GM18526 (cell line): ENCODE results near the gene NPC2.

Experiments used
- POLR2A ChIP-seq: IDR thresholded peaks from 3 replicates; pipeline ENCODE4 v1.6.1; 2011; ENCODE audit not compliant: insufficient read length; ENCODE audit errors: extremely low read depth

Gene NPC2

GRCh38 chr14:74465335-74465734, 27.8 kb downstream of the NPC2 start:
- no peak for TF ChIP-seq POLR2A

DNA sequence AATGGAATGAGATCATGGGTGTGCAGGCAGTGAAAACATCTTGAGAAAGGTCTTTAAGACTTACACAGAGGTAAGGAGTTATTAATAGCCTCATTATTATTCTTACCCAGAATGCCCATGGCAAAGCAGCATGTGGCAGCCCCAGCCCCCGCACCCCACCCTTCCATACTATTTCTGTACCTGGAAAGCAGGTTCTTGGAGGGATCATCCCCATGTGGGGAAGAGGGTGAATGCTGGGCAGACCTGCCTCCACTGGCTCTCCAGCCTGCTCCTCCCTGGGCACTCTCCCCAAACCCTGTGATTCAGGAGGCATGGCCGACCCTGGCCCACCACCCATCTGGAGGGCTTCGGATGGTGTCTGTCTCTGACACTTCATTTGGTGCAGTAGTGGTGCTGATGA, 28.3 kb downstream of the NPC2 start:
- TF ChIP-seq POLR2A = no peak

GRCh38 chr14:74463697-74464096, 29.4 kb downstream of the NPC2 start:
- TF ChIP-seq POLR2A = no peak

DNA sequence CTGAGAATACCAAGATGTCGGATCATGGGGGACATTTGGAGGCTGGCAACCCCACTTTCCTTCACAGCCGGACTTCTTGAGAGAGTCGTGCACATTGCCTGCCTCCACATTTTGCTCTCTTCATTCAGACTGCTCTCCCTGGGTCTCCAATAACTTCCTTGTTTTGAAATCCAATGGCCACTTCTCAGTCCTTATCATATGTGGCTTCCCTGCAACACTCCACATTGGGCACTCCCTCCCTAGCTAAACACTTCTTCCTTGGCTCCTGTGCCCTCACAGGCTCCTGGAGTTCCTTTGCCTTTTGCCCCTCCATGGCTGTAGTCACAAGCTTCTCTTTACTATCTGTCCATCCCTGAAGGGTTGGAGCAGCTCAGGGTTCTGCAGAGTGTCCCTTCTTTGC, 30.1 kb downstream of the NPC2 start:
- TF ChIP-seq POLR2A = no peak

GRCh38 chr14:74459976-74460375, 33.1 kb downstream of the NPC2 start:
- TF ChIP-seq POLR2A = no peak

DNA sequence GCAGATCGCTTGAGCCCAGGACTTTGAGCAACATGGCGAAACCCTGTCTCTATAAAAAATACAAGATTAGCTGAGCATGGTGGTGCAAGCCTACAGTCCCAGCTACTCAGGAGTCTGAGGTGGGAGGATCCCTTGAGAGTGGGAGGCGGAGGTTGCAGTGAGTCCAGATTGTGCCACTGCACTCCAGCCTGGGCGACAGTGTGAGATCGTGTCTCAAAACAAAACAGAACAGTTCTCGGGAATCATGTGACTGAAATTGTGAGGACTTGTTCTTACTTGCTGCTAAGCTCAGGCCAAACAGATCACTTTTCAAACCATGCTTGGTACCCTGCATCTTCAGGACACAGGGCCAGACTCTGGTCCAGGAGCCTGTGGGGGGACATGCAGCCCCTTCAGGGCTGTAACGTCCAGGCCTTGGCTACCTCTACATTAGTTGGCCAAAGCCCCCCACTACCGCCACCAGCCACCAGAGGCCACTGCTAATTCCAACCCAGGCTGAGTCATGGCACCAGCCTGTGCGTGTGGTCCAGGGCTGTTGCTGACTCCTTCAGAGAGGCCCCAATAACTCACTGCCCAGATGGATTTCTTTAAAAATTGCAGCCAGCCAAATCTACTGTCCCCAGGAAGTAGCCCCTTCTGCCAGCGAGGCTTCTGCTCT, 33.7 kb downstream of the NPC2 start:
- no peak for TF ChIP-seq POLR2A

GRCh38 chr14:74457565-74457895, 35.6 kb downstream of the NPC2 start:
- TF ChIP-seq POLR2A = no peak

- TF ChIP-seq POLR2A = no peak
Observed at GRCh38 chr14:74456684-74457564, 36.2 kb downstream of the NPC2 start.

- no peak for TF ChIP-seq POLR2A
Observed at GRCh38 chr14:74444866-74445265, 48.2 kb downstream of the NPC2 start.

GRCh38 chr14:74442757-74443156, 50.3 kb downstream of the NPC2 start:
- TF ChIP-seq POLR2A = no peak

GRCh38 chr14:74441113-74441512, 52.0 kb downstream of the NPC2 start:
- TF ChIP-seq POLR2A = no peak

DNA sequence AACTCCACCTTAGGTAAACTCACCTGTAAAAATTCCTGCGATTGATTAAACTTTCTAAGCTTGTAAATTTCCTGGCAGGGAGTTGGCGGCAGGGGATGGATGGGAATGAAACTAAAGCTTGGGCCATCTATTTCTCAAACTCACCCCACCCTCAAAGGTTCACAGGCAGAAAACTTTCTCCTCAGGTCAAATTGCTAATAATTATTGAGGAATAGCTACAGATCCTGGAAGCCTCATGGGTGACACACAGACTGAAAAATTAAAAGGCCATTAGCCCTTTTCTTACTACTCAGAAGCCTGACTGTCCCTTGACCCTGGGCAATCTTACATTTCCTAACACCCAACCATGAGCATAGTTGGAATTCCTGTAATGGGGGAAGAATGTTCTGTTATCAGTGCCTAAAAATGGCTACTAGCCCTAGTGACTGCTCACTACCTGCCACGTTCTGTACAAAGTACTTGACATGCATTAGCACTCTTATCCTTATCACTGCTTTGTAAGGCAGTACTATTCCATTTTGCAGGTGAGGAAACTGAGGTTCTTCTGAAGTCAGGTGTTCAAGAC, 54.7 kb downstream of the NPC2 start:
- TF ChIP-seq POLR2A = no peak

DNA sequence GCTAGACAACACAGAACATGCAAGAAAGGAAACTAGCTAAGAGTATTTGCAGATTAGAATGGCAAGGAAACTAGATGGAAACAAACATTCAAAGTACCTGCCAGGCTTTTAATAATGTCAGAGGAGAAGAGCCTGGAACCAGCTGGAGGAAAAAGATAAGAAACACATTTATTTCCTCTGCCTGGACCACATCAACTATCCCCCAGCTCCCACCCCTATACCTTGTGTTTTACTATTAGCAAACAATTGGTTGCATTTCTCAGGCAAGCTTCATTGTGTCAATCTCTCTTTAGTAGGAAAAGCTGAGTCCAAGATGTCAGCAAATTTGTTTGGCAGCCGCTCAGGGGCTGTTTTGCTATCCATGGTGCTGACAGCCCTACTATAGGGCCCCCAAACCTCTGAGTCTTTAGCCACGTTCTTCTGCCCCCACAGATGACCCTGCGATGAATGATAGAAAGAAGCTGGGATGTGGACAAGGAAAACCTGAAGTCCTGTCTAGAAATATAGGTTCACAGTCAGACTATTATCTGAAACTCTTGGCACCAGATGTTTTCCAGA, 55.5 kb downstream of the NPC2 start:
- no peak for TF ChIP-seq POLR2A

GRCh38 chr14:74434294-74434693, 58.8 kb downstream of the NPC2 start:
- no peak for TF ChIP-seq POLR2A

GRCh38 chr14:74429991-74430390, 63.1 kb downstream of the NPC2 start:
- TF ChIP-seq POLR2A = no peak
